H1 (cell line): ENCODE results near the gene TOP3A. TPM values are rescaled to one million over a fixed set of nuclear protein-coding genes. Genes with fewer than 3 reads are reported as not detected.

Source experiments
- CTCF ChIA-PET: fragments of 300-600 bp; sonication (Branson Sonifier 250); formaldehyde crosslinking; loops from one replicate; lab custom pipeline; 2021; ENCODE audit not compliant: partially characterized antibody; lab: Charles Lee
- POLR2A ChIA-PET: fragments of 300-600 bp; sonication (Branson Sonifier 250); formaldehyde crosslinking; loops from one replicate; lab custom pipeline; 2021; ENCODE audit warnings: inconsistent platforms; ENCODE audit not compliant: partially characterized antibody; lab: Charles Lee
- DNase-seq, 2 experiments: peaks; one replicate each; pipeline versions ENCODE4 v3.0.0 to v3.0.0-alpha.2; 2010 to 2022; ENCODE audit warnings: low spot score in 2 of 2, low read depth in 1 of 2, mixed read lengths in 1 of 2
- FAIRE-seq: peaks from 2 replicates; lab custom pipeline; 2011; peaks lifted over from hg19 to GRCh38; lab: Jason Lieb, UNC
- H2AFZ ChIP-seq: 2 replicates; pipeline ENCODE4 v1.8.1; 2012; ENCODE audit warnings: low read length, inconsistent platforms
- H2AK5ac ChIP-seq: 2 replicates; pipeline ENCODE4 v1.6.1; 2013; ENCODE audit warnings: low read depth, low read length
- H2BK120ac ChIP-seq: replicated peaks from 2 replicates; pipeline ENCODE3; 2013; ENCODE audit warnings: low read depth, low read length, inconsistent platforms
- H2BK12ac ChIP-seq: 2 replicates; pipeline ENCODE4 v1.6.1; 2013; ENCODE audit warnings: low read depth, low read length
- H2BK15ac ChIP-seq: 2 replicates; pipeline ENCODE4 v1.6.1; 2013; ENCODE audit warnings: low read length
- H2BK20ac ChIP-seq: 2 replicates; pipeline ENCODE4 v1.6.1; 2013; ENCODE audit warnings: low read length
- H2BK5ac ChIP-seq: 2 replicates; pipeline ENCODE4 v1.6.1; 2013; ENCODE audit warnings: low read depth, low read length
- H3K14ac ChIP-seq: 2 replicates; pipeline ENCODE4 v1.6.1; 2013; ENCODE audit warnings: inconsistent platforms; ENCODE audit not compliant: insufficient read length
- H3K18ac ChIP-seq: 2 replicates; pipeline ENCODE4 v1.6.1; 2013; ENCODE audit warnings: low read length; ENCODE audit errors: extremely low read depth
- H3K23ac ChIP-seq: 2 replicates; pipeline ENCODE4 v1.6.1; 2013; ENCODE audit warnings: inconsistent platforms; ENCODE audit not compliant: insufficient read length
- H3K23me2 ChIP-seq: 2 replicates; pipeline ENCODE4 v1.6.1; 2013; ENCODE audit warnings: low read depth, low read length
- H3K27ac ChIP-seq: 2 replicates; pipeline ENCODE4 v1.6.1; 2011; ENCODE audit warnings: low read depth, low read length, inconsistent platforms
- H3K27me3 ChIP-seq, 4 experiments: replicated peaks in 1 of 4; 1 replicate in 1 of 4; 2 replicates in 3 of 4; pipeline versions ENCODE4 v1.6.1 to v1.8.1; 2011 to 2013; ENCODE audit warnings: low read length in 3 of 4, mild to moderate bottlenecking in 3 of 4, inconsistent platforms in 2 of 4, mixed read lengths in 2 of 4, moderate library complexity in 1 of 4; ENCODE audit not compliant: control insufficient read depth in 3 of 4, insufficient read depth in 3 of 4; ENCODE audit errors: extremely low read depth in 1 of 4
- H3K36me3 ChIP-seq, 4 experiments: 2 replicates each; pipeline versions ENCODE4 v1.6.1 to v1.8.1; 2011 to 2013; ENCODE audit warnings: mild to moderate bottlenecking in 4 of 4, low read length in 3 of 4, moderate library complexity in 2 of 4, control low read depth in 1 of 4, inconsistent platforms in 1 of 4; ENCODE audit not compliant: insufficient read depth in 4 of 4, control insufficient read depth in 2 of 4
- H3K4ac ChIP-seq: replicated peaks from 2 replicates; pipeline ENCODE3; 2013; ENCODE audit warnings: low read length, low read depth, mixed read lengths, inconsistent platforms; ENCODE audit not compliant: insufficient read length
- H3K4me1 ChIP-seq, 4 experiments: replicated peaks in 1 of 4; 1 replicate in 1 of 4; 2 replicates in 3 of 4; pipeline versions ENCODE4 v1.6.1 to v1.8.1; 2011 to 2013; ENCODE audit warnings: low read length in 3 of 4, inconsistent platforms in 2 of 4, mixed read lengths in 1 of 4; ENCODE audit not compliant: insufficient read depth in 4 of 4, control insufficient read depth in 3 of 4
- H3K4me2 ChIP-seq, 2 experiments: 2 replicates each; pipeline versions ENCODE4 v1.6.1 to v1.8.1; 2011 to 2013; ENCODE audit warnings: low read depth in 2 of 2, low read length in 2 of 2, control low read depth in 1 of 2, inconsistent platforms in 1 of 2, mild to moderate bottlenecking in 1 of 2; ENCODE audit not compliant: insufficient read depth in 1 of 2
- H3K4me3 ChIP-seq, 4 experiments: fragments of 200-600, 300-600 bp in 1 of 4; sonication (generic), shearing (Covaris generic), sonication (Bioruptor Twin) in 1 of 4; 2 replicates each; pipeline versions ENCODE4 v1.5.1 to v1.8.1; 2011 to 2016; ENCODE audit warnings: low read length in 4 of 4, low read depth in 3 of 4, control low read depth in 2 of 4, inconsistent platforms in 2 of 4, mild to moderate bottlenecking in 2 of 4, mixed read lengths in 1 of 4, moderate library complexity in 1 of 4; ENCODE audit not compliant: insufficient read depth in 2 of 4; ENCODE audit errors: extremely low read depth in 1 of 4
- H3K56ac ChIP-seq: replicated peaks from 2 replicates; pipeline ENCODE3; 2013; ENCODE audit warnings: low read depth, mild to moderate bottlenecking, mixed read lengths, low read length, inconsistent platforms; ENCODE audit not compliant: insufficient read length
- H3K79me1 ChIP-seq: 2 replicates; pipeline ENCODE4 v1.6.1; 2013; ENCODE audit warnings: low read depth, low read length, control low read depth
- H3K79me2 ChIP-seq, 2 experiments: 2 replicates each; pipeline versions ENCODE4 v1.6.1 to v1.8.1; 2012 to 2013; ENCODE audit warnings: low read length in 2 of 2, mild to moderate bottlenecking in 2 of 2, inconsistent platforms in 1 of 2; ENCODE audit not compliant: insufficient read depth in 2 of 2, control insufficient read depth in 1 of 2
- H3K9ac ChIP-seq, 4 experiments: replicated peaks in 1 of 4; 1 replicate in 1 of 4; 2 replicates in 3 of 4; pipeline versions ENCODE4 v1.6.1 to v1.8.1; 2011 to 2013; ENCODE audit warnings: low read depth in 3 of 4, low read length in 3 of 4, control low read depth in 2 of 4, mild to moderate bottlenecking in 2 of 4, moderate library complexity in 2 of 4, inconsistent platforms in 1 of 4; ENCODE audit errors: extremely low read depth in 1 of 4
- H3K9me3 ChIP-seq, 2 experiments: 2 replicates each; pipeline versions ENCODE4 v1.6.1 to v1.8.1; 2012 to 2013; ENCODE audit warnings: mild to moderate bottlenecking in 2 of 2, moderate library complexity in 2 of 2, control low read depth in 1 of 2, inconsistent platforms in 1 of 2, low read depth in 1 of 2, low read length in 1 of 2, mixed read lengths in 1 of 2; ENCODE audit not compliant: insufficient read depth in 2 of 2
- H4K20me1 ChIP-seq, 2 experiments: replicated peaks in 1 of 2; 2 replicates each; pipeline versions ENCODE3 to v1.8.1; 2011 to 2013; ENCODE audit warnings: inconsistent platforms in 2 of 2, low read length in 2 of 2, mild to moderate bottlenecking in 1 of 2; ENCODE audit not compliant: insufficient read depth in 2 of 2, control insufficient read depth in 1 of 2
- H4K5ac ChIP-seq: 2 replicates; pipeline ENCODE4 v1.6.1; 2013; ENCODE audit warnings: low read length, low read depth, mixed read lengths, inconsistent platforms; ENCODE audit not compliant: insufficient read length
- H4K8ac ChIP-seq: 2 replicates; pipeline ENCODE4 v1.8.0; 2013; ENCODE audit warnings: mild to moderate bottlenecking, moderate library complexity, low read length, inconsistent platforms; ENCODE audit not compliant: insufficient read depth; ENCODE audit errors: extremely low read depth
- H4K91ac ChIP-seq: replicated peaks from 2 replicates; pipeline ENCODE3; 2013; ENCODE audit warnings: low read length, mixed read lengths, inconsistent platforms; ENCODE audit not compliant: insufficient read length
- ATF3 ChIP-seq: IDR thresholded peaks from 2 replicates; pipeline ENCODE4 v1.6.1; 2011; ENCODE audit warnings: low read depth, mild to moderate bottlenecking, low read length; ENCODE audit not compliant: insufficient read depth
- CHD2 ChIP-seq: IDR thresholded peaks from 2 replicates; pipeline ENCODE4 v1.6.1; 2012; ENCODE audit warnings: low read length, improper control_type of control experiment
- HDAC2 ChIP-seq, 2 experiments: fragments of 300-600 bp in 1 of 2; sonication (generic) in 1 of 2; IDR thresholded peaks; 2 replicates each; pipeline ENCODE4 v1.6.1; 2011 to 2012; ENCODE audit warnings: low read depth in 2 of 2, low read length in 2 of 2, mild to moderate bottlenecking in 2 of 2, moderate library complexity in 2 of 2, borderline replicate concordance in 1 of 2, inconsistent platforms in 1 of 2
- KDM4A ChIP-seq: IDR thresholded peaks from one replicate; pipeline ENCODE4 v1.7.1; 2012; ENCODE audit warnings: low read depth, mild to moderate bottlenecking, moderate library complexity, low read length, inconsistent platforms; ENCODE audit not compliant: severe bottlenecking
- KDM5A ChIP-seq: fragments of 200-600 bp; IDR thresholded peaks from 2 replicates; pipeline ENCODE4 v1.7.1; 2012; ENCODE audit warnings: mild to moderate bottlenecking, low read length, inconsistent platforms, mixed read lengths
- MAX ChIP-seq: IDR thresholded peaks from 2 replicates; pipeline ENCODE4 v1.6.1; 2012; ENCODE audit warnings: inconsistent platforms
- PHF8 ChIP-seq: fragments of 200-600 bp; sonication (generic); conservative IDR thresholded peaks from 2 replicates; pipeline ENCODE4 v1.7.1; 2012; ENCODE audit warnings: low read depth, mild to moderate bottlenecking, inconsistent platforms, low read length, moderate library complexity
- RFX5 ChIP-seq: IDR thresholded peaks from 2 replicates; pipeline ENCODE4 v1.6.1; 2011; ENCODE audit warnings: low read depth, low read length, improper control_type of control experiment, borderline replicate concordance
- SIN3A ChIP-seq, 2 experiments: IDR thresholded peaks in 1 of 2; conservative IDR thresholded peaks in 1 of 2; 2 replicates each; pipeline ENCODE4 v1.6.1; 2011 to 2012; ENCODE audit warnings: low read length in 2 of 2, improper control_type of control experiment in 1 of 2, low read depth in 1 of 2, mild to moderate bottlenecking in 1 of 2
- WGBS, 2 experiments: shearing (Covaris generic) in 1 of 2; methylation state at CpG; one replicate each; pipeline versions ENCODE4 v1.1.6 to v1.1.7; 2013 to 2015; ENCODE audit warnings: low lambda C conversion rate in 2 of 2, mixed read lengths in 2 of 2, inconsistent platforms in 1 of 2, low coverage in 1 of 2, missing lambda C conversion rate in 1 of 2; ENCODE audit not compliant: insufficient replicate concordance in 2 of 2, insufficient coverage in 1 of 2, insufficient read length in 1 of 2; ENCODE audit errors: extremely low coverage in 1 of 2, missing lambda C conversion rate in 1 of 2; 5-methylcytosine and 5-hydroxymethylcytosine counted together
- polyA plus RNA-seq, 7 experiments: library from polyadenylated mRNA; depleted of rRNA in 3 of 7; stranded (reverse) in 5 of 7; unstranded in 2 of 7; fragments of >200 nt in 5 of 7; fragments of 200-250 nt in 2 of 7; gene quantifications; 1 replicate in 5 of 7; 2 replicates in 1 of 7; 4 replicates in 1 of 7; pipeline versions ENCODE4 v1.2.1 to v1.2.3, GENCODE V29; 2011 to 2013; ENCODE audit warnings: missing spikeins in 2 of 7, mixed read lengths in 2 of 7
- total RNA-seq: library from RNA; stranded (reverse); fragmentation: NEBNext Ultra II Directional; extraction: Animal tissue kit (Norgen Biotek cat#: 25700); gene quantifications from 2 replicates; pipeline ENCODE4 v1.2.1, GENCODE V29; 2021

The TOP3A gene
- total and polyA plus RNA-seq, 2 of the 8 experiments (the other 6 are each of a cell fraction or from before 2014, with no cell fraction given), result 23.4 to 54.3 TPM

- no peak overlapping the region for H2AFZ ChIP-seq
- H2BK12ac ChIP-seq, result no peak overlapping the region
- H3K79me2 ChIP-seq, result peaks cover 30 to 77% of the 10 kb centered on the region in 2 experiments
- H3K27me3 ChIP-seq, result no peaks in the 10 kb centered on the region
- H4K91ac ChIP-seq, result peak overlapping the region; percentile 52
- H3K4ac ChIP-seq, result no peak overlapping the region
- no peak overlapping the region for H2BK120ac ChIP-seq
- H3K4me1 ChIP-seq, result peaks cover 0 to 12% (median 4%) of the 10 kb centered on the region in 4 experiments; a peak in 5 of 7 replicates
- ChIA-PET POLR2A (interaction anchor here (0.6 to 2.7 kb wide), 15 partner anchors 9 to 131 kb away, joined by 3 to 15 read pairs (median 5); partner anchors contain the start of genes ALKBH5, LLGL1 and SHMT1), CTCF (interaction anchor here (0.6 to 0.8 kb wide), 2 partner anchors 67 to 97 kb away, joined by 3 read pairs; no protein-coding TSS in a partner anchor)
- H4K20me1 ChIP-seq, result peaks cover 16 to 20% of the 10 kb centered on the region in 2 experiments
- peak overlapping the region; percentile 19 for H3K23ac ChIP-seq
- H3K4me2 ChIP-seq, result peak overlapping the region; percentile 96 to 100
- H3K27ac ChIP-seq, result peak overlapping the region; percentile 84
- 4% methylated on average over 34 of the region's 39 CpGs; no CpG with 5 or more reads in 1 of the 2 experiments for WGBS, 2 experiments
- H3K14ac ChIP-seq, result no peak overlapping the region
- H2BK15ac ChIP-seq, result no peak overlapping the region
- H4K8ac ChIP-seq, result peak overlapping the region; percentile 92
- H3K9me3 ChIP-seq, result no peaks in the 10 kb centered on the region
- H3K79me1 ChIP-seq, result peaks cover 24% of the 10 kb centered on the region
- H3K9ac ChIP-seq, result peak overlapping the region; percentile 81 to 91 (median 86)
- peak overlapping the region; percentile 5; the same call in 1 of the 2 replicates for H2AK5ac ChIP-seq
- H2BK5ac ChIP-seq, result peak overlapping the region; percentile 94
- peak overlapping the region; percentile 52; the same call in 1 of the 2 replicates for H3K18ac ChIP-seq
- DNase-seq (no peak), FAIRE-seq (no peak)
- H3K56ac ChIP-seq, result peak overlapping the region; percentile 56
- H3K23me2 ChIP-seq, result peaks cover 7% of the 10 kb centered on the region
- H3K36me3 ChIP-seq, result peaks cover 0 to 28% (median 12%) of the 10 kb centered on the region in 4 experiments; a peak in 4 of 8 replicates
- H3K4me3 ChIP-seq, result peak overlapping the region; percentile 83 to 92 (median 86)
- H2BK20ac ChIP-seq, result no peak overlapping the region
- peak overlapping the region; percentile 61 for H4K5ac ChIP-seq
- peak; percentile 15 to 25; a peak in 1 of 4 replicates for TF ChIP-seq HDAC2 (IDR thresholded peaks at IDR 0.05; ENCODE audit: borderline replicate concordance in 1 of 2, low read depth in 2 of 2, low read length in 2 of 2)
- TF ChIP-seq RFX5, result no peak
- no peak for TF ChIP-seq ATF3
- peak; percentile 58; the same call in 1 of the 2 replicates for TF ChIP-seq MAX
- TF ChIP-seq SIN3A (conservative IDR thresholded peaks at IDR 0.05 in 1 of 2, IDR thresholded peaks at IDR 0.05 in 1 of 2; ENCODE audit: low read depth in 1 of 2, low read length in 2 of 2), result peak; percentile 62 to 75; a peak in 1 of 4 replicates
- TF ChIP-seq KDM5A, result 0 out of 2 replicates have a peak, but pooled peaks have one; percentile 10
- TF ChIP-seq PHF8, result peak; percentile 37
- no peak for TF ChIP-seq CHD2
- peak; percentile 79 for TF ChIP-seq KDM4A
These were observed 599 bp downstream of the TOP3A start for GRCh38 chr17:18314059-18314730.
